NCI-H1930 (cell line): ENCODE measurements around the gene TSNAX.
"Not testable (repeated sequence)": the region's sequence is repeated elsewhere in the genome, so short reads cannot be mapped to it uniquely, and the experiment has no call there.

Source experiments
- DNase-seq, 2 experiments: peaks; one replicate each; lab custom pipeline; 2025; lab: John Stamatoyannopoulos, UW

The TSNAX gene, protein sequence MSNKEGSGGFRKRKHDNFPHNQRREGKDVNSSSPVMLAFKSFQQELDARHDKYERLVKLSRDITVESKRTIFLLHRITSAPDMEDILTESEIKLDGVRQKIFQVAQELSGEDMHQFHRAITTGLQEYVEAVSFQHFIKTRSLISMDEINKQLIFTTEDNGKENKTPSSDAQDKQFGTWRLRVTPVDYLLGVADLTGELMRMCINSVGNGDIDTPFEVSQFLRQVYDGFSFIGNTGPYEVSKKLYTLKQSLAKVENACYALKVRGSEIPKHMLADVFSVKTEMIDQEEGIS

DNA sequence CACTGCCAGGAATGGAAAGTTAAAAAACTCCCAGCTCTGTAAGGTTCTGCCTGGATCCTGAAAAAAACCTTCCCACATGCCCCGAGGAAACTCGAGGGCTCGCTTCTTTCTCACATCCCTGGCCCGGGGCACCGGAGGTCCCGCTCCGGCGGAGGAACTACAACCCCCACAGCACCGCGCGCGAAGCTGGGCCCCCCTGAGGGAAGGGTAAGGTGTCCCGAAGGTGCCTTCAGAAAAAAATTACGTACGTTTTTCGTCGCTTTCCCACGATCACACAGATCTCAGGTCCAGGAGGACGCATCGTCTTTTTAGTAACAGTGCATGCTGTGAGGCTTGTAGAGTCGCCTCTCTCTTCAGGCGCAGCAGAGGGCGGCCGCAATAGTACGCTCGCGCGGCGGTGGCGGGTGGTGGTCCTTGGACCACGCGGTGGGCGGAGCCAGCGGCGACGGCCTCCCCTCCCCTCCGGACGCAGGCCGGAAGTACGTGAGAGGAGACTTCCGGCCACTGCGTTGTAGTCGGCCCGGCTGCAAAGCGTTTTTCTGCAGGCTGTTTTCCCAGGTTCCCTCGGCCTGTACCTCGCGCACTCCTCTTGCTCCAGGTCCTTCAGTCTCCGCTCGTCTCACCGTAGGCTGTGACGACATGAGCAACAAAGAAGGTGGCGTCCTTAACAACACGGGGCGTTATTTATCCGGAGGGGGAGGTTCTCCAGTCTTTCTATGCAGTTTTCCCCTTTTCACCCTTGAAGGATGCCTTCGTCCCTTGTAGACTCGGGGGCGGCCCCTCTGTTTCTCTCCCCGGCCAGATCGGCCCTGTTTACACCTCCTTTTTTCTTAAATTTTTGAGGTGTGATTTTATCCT lies at the start of gene TSNAX:
TSNAX (plus strand) TSS at position 498 of the 858 bp plus-strand sequence; CDS start at position 640, 142 bp downstream.
- DNase-seq = peak; percentile 83 to 90

DNA sequence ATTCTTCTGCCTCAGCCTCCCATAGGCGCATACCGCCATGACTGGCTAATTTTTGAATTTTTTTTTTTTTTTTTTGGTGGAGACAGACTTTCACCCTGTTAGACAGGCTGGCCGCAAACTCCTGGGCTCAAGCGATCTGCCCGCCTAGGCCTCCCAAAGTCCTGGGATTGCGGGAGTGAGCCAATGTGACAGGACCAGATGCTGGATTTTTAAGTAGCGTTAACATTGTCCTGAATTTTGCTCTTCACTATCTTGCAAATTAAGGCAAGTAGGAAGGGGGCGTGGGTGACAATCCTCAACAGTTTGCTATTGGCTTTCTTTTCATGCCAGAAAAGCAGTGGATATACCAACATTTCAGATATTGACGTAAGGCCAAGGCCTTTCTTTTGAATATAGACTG lies 49.7 kb upstream of the TSNAX start:
- no peak for DNase-seq

DNA sequence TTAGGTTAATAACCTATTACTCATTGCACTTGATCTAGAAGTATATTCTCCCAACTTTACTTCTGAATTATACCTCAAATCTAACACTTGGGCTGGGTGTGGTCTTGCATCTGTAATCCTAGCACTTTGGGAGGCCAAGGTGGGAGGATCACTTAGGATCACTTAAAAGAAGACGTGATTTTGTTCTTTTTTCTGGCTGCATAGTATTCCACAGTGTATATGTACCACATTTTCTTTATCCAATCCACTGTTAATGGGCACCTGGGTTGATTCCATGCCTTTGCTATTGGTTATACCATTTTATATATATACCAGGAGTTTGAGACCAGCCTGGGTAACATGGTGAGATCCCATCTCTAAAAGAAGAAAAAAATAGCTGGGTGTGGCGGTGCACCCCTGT lies 48.5 kb upstream of the TSNAX start:
- no peak for DNase-seq

DNA sequence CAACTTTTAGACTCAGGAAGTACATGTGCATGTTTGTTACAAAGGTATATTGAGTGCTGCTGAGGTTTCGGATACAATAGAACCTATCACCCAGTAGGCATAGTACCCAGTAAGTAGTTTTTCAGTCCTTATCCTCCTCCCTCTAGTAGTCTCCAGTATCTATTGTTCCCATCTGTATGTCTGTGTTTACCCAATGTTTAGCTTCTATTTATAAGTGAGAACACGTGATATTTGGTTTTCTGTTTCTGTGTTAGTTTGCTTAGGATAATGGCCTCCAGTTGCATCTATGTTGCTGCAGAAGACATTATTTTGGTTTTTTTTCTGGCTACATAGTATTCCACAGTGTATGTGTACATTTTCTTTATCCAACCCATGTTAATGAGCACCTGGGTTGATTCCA lies 47.2 kb upstream of the TSNAX start:
- DNase-seq = no peak

DNA sequence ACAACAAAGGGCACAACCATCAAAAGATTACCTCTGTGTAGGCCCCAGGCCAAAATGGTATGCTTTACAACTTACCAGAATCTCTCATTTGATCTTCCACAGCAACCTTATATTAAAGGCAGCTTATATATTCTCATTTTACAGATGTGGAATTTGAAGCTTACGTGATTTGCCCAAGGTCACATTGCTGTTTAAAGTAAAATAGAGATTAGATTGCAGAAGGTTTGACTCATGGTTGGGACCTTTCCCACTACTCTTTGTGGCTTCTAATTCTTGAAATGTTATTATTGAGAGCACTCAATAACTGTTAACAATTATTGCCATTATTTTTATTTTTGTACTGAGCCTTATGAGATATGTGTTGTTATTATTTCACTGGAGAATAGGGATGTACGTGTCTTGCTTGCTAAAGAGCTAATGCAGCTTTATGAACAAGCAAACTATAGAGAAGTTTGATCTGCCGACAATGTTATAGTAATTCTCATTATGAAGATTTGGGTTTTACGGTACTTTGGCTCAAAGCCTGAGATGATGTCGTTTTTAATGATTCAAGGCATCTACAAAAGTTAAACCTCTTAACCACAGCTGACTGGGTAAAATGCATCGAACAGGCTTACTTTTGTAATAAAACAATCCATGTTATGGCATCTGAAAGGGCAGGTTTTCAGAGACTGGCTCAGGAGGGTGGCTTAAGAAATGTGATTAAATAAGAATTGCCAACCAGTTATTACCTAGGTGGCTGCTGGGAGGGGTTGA lies 43.3 kb upstream of the TSNAX start:
- DNase-seq = no peak

DNA sequence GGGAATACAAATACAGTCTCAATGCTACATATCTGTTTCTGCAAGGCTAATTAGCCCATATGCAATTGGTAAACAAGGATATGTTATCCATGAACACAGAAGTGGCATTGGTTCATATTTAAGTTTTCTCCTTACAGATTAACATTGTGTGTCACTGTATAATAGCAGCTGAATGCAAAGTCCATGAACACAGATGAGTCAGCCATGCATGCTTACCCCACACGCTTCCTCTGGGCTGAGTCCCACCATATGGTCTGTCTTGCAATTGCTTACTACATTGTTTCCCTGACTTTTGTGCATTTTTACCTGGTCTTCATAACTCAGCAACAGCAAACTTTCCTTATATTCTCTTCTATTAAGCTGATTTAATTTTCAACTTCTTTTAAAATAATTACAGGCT lies 41.5 kb upstream of the TSNAX start:
- no peak for DNase-seq

DNA sequence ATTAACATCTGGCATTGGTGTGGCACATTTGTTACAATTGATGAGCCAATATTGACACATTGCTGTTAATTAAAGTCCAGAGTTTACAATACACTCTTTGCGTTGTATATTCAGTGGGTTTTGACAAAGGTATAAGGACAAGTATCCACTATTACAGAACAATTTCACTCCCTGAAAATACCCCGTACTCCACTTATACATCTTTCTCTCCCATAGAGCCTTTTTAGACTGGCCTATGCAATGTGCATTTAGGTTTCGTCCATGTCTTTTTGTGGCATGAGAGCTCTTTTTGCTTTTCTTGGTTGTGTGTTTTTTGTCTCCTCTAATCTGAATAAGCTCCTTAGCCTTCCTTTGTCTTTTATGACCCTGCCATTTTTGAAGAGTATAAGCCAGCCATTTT lies 40.6 kb upstream of the TSNAX start:
- peak; percentile 9 to 26 for DNase-seq

DNA sequence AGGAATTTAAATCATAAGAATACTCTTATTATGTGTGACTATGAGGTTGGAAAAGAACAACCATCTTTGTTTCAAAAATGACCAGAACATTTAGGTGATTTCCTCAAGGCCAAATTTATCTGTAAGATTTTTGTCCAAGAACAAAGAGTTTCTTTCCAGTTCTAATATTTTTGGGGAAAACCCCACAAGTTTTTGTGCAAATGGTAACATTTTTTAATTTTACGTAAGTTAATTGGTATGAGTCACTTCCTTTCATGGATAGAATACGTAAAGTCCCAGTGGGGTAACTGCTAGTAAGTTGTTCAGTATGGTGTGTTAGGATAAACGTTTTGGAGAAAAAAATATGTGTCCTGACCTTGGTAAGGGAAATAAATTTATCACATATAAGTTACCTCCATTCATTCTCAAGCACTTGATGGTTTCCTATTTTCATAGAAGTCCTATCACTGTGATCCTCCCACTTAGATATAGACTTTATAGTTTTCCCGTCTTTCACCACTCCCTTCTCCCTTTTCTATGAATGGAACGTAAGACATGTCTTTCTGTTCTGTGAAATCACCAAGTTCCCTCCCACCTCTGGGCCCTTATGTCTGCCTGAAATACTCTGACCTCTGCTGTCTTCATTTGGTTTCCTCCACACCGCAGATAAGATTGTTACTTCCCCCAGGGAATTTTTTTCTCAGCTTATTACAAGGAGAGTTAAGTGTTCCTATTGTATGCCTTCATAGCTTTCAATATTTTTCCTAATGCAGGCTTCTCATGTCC lies 34.9 kb upstream of the TSNAX start:
- no peak for DNase-seq

DNA sequence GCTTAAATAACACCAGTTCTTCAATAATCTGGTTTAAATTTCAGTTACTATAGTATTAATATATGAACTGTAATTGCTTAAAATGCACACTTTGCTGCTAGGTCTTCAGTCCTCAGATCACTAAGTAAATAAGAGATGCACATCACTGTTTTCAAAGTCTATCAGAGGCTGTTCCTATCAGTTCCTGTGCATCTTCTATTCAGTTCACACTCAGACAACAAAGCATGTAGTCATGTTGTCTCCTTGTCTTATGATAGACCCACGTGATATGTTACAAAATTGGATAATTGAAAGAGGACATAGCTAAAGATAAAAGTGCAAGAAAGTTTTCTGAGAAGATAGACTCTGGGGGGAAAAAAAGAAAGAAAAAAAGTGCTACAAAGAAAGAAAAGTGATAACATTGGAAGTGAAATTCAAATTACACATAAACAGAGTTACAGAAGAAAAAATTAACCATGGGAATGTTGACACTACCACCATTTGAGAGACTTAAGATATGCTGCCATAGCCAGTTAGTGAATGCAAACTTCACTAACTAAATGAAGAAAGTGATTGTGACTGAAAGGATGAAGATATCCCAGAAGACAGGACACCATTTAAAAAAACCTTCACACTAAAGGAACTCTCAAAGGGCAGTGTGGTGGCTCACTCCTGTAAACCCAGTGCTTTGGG lies 33.9 kb upstream of the TSNAX start:
- DNase-seq = no peak

DNA sequence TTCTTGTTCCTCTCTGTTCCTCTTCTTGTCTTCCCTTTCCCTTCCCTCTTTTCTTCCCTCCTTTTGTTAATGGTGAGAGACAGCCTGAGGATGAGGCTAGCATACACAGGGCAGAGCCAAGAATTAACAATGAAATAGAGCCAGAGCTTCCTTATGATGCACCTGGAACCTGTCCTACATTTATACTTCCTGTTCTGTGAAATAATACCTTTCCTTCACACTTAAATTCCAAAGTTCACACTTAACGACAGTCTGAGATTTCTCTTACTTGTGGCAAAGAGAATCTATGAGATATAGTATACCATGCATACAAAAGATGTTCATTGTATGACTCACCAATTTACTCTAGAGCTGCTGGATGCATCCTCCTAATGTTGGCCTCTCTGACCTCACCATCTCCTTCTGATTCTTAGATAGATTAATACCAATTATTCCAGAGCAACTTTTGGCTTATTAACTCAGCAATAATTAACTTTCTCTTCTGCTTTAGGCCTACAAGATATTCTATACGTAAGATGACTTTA lies 30.8 kb upstream of the TSNAX start:
- no peak for DNase-seq

DNA sequence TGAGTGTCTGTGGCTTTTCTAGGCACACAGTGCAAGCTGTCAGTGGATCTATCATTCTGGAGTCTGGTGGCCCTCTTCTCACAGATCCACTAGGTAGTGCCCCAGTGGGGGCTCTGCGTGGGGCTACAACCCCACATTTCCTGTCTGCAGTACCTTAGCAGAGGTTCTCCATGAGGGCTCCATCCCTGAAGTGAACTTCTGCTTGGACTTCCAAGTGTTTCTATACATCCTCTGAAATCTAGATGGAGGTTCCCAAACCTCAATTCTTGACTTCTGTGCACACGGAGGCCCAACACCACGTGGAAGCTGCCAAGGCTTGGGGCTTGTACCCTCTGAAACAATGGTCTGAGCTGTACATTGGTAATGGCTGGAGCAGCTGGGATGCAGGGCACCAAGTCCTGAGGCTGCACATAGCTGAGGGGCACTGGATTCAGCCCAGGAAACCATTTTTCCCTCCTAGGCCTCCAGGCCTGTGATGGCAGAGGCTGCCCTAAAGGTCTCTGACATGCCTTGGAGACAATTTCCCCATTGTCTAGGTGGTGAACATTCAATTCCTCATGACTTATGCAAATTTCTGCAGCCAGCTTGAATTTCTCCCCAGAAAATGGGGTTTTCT lies 29.2 kb upstream of the TSNAX start:
- DNase-seq = no peak

DNA sequence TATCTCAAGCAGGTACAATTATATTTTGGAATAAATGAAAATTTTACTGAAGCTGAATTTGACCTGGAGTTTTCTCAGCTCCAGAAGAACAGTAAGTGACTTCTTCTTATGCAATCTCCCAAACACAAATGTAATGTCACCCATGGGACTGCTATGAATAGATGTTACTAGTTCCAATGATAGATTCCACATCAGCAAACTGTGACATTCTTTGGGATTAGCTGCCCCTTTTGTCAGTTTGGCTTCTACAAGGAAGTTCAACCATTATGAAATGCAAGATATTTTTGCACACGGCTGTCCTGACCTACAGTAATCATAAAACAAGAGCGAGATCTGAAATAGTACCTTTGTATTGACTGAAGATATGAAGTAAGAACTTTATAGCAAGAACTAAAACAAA lies 27.8 kb upstream of the TSNAX start:
- DNase-seq = no peak

DNA sequence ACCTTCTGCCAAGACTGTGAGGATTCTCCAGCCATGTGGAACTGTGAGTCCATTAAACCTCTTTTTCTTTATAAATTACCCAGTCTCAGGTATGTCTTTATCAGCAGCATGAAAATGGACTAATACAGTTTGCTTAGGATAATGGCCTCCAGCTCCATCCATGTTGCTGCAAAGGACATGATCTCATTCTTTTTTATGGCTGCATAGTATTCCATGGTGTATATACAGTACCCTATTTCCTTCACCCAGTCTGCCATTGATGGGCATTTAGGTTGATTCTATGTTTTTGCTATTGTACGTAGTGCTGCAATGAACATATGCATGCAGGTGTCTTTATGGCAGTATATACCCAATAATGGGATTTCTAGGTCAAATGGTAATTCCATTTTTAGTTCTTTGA lies 25.3 kb upstream of the TSNAX start:
- not testable (repeated sequence) for DNase-seq

DNA sequence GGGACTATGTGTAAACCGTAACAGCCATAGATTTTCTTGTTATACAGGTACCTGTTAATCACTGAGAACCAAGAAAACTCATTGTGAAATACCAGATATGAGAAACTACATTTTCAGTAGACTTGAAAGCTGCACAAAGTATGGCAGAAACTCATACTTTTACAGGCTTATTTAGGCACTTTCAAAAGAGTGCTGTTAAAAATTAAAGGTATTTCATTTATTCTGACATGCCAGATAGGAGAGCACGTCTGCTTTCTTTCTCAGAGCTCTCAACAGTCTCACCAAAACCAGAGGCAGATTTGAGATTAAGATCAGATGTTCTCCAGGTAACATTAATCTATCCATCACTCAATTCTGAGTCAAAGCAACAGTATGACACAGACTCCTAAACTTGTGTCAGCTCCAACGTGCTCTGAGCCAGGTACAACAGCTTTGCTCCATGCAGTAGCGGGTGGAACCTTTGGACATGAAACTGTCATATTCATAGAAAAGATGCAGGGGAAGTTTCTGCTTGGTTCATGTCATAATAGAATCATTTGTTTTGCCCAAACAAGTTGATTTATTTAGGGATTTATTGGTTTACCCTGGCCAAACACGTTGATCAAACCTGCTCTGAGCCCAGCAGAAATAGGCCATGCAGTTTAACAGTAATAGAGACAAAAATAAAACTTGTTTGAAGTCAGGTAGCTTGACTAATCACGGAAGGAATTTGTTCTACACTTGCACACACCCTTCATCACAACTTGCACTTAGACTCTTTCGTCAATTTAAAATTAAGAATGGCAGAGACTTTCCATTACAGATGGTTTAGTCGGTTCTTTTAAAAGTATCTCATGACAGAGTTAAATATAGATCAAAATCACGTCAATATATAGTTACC lies 20.8 kb upstream of the TSNAX start:
- DNase-seq = no peak

DNA sequence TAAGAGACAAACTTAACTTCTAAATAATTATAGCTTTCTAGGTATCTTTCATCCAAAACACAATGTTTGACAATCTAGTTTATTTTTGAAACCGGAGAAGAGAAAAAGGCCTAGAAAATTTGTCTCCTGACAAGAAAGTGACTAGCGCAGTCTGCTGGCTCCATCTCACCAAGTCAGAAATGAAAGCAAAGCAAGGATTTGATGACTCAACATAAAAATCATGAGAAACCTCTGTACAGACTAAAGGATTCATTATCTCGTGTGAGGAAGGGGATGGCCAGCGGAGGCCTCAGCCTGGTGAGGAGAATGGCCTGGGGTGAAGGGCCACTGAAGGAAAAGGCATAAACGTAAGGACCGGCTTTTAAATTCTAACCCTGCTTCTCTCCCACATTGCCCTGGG lies 20.0 kb upstream of the TSNAX start:
- no peak for DNase-seq

DNA sequence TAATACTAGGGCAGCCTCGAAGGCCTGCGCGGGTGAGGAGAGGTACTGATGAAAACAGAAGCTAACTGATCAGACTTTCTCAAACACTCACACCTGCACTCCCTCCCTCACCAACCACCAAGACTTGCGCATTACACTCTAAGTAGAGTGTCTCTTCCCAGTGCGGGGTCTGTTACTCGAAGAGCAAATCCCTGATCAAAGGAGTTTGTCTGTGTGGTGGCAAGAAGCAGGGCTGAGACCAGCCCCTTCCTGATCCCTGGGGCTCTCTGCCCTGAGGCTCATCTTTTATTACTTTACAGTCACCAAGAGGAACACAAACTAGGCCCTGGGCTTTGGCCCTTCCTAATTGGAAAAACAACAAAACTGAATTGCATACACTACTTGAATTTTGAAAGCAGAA lies 19.5 kb upstream of the TSNAX start:
- no peak for DNase-seq

DNA sequence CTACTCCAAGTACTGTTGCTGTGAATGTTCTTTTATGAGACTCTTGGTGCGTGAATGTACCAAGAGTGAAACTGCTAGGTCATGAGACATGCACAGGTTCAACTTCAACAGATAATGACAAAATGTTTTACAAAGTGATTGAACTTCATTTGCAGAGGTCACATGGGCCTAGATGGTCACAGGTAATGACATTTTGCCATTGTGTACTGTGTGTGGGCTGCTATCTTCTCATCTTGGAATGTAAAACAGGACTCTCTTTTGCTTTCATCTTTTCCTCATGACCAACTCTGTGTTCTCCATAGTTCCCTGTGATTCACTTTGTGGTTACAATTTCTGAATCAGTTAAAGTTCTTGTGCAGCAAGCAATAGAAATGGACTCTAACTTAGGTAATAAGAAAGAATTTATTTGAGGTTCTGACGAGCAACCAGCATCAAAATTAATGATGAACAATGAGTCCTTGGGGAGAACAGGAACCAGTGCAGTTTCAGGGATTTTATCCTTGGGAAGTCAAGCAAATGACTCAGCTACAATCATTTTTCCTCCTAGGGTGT lies 16.2 kb upstream of the TSNAX start:
- no peak for DNase-seq

DNA sequence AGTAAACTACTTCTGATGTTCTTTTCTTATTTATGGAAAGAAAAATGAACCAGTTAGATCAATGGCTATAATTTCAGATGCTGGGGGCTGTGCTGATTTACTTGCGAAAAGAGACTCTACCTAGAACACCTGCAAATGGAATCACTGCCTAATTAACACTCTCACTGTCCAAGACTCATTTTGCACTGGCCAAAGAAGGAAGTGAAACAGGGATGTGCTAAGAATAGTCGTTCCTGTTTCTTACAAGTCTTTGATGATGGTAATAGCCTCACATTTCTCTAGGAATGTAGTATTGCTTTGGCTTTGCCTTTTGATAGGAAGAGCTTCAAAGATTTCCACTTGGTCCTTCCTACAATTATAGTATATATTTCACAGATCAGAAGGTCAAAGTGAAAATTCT lies 12.7 kb upstream of the TSNAX start:
- DNase-seq = no peak

DNA sequence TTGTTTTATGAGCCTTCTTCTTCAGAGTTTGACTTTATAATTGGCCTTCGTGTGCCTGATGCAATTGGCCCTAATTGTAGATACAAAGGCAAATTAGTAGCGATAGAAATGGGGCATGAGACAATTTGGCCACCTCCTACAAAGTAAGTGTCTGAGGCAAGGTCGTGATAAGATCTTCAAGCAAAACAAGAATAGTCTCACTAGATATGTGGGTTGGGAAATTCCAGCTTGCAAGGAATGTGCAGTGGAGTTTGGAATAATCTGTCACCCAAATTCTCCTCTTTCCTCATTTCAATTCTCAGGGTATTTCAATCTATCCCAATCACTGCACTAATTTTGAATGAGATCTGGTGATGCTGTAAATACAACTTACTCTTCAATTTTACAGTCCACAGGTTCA lies 11.4 kb upstream of the TSNAX start:
- no peak for DNase-seq
